GM12874 (cell line): ENCODE data around the gene AJAP1.

Source experiments
- CTCF ChIP-seq: IDR thresholded peaks from 2 replicates; pipeline ENCODE4 v1.5.1; 2011; ENCODE audit warnings: low read depth, mild to moderate bottlenecking, control low read depth, low read length, moderate library complexity; ENCODE audit not compliant: insufficient read depth

AJAP1 gene

GRCh38 chr1:4796161-4797015 is 142.0 kb downstream of the AJAP1 start:
- no peak for TF ChIP-seq CTCF

DNA sequence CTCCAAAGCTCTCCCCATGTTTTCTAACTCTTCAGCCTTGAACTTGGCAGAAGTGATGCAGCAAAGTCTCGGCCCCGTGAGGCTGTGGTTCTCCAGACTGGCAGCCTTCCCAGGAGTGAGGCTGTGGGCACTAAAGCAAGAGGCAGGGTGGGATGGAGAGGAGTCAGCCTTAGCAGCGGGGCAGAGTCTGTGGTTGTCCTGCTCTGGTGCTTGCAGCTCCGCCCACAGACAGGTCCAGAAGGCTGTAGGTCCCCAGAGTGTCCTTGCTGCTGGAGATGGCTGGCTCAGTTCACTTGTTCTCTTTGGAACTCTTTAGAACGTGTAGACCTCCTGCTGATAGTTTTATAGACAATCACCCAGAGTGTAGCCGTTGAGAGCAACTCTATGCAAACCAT is 142.6 kb downstream of the AJAP1 start:
- no peak for TF ChIP-seq CTCF

DNA sequence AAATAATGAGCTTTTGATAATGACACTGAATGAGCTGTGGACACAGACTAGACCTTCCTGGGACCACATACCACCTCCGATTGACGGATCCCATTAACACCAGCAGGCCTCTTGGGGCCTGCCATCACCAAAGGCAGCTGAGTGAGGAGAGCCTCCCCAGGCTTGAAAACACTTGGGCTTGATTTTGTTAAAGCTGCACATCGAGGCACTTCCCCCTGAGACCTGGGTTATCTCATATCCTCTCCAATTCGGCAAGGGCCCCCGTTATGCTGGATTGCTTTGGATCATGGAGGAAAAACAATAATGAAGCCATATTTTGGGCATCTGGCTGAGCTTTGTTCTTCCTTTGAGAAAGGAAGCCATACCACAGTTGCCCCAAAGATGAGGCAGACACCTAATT is 143.0 kb downstream of the AJAP1 start:
- TF ChIP-seq CTCF = no peak

DNA sequence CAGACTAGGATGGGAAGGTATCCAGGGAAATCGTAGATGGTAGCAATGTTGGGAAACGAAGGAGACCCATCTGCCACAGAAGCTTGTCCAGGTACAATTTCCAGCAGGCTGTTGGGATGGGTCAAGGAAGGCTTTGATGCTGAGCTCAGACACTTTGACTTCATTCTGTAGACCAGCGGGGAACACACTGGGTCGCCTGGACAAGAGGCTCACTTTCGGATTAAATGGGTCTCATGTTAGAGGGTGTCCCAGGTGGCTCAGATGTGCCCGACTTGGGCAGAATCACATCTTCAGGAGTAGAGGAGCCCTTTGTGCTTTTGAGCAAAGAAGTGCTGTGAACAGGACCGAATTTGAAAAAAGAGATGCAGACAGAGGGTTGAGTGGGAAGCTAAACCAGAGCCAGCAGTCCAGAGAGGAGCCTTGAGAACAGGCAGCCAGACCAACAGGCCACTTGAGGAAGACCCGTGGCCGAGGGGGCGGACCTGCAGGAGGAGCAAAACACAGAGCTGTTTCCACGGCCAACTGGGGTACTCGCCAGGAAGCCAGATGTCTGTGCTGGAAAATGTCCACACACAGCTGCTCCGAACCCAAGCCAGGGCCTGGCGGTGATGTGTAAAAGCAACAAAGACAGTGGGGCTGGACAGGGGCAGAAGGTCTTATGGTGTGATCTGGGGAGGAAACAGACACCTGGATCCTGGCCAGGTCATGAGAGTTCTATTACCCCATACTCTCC is 146.9 kb downstream of the AJAP1 start:
- no peak for TF ChIP-seq CTCF

DNA sequence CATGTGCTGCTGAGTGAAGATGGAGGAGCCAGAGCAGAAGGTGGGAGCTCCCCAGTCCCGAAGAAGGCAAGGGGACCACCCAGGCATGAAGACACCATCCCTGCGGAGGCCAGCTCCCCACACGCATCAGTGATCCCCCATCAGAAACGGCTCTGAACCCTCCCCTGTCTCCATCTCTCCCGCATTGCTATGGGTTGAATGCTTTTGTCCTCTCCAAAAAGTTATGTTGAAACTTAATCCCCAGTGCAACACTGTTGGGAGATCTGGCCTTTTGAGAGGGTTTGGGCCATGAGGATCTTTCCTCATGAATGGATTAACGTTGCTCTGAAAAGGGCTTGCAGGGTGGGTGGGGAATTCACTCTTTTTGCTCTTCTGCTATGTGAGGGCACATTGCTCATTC is 147.6 kb downstream of the AJAP1 start:
- TF ChIP-seq CTCF = no peak

- TF ChIP-seq CTCF = no peak
These were observed 148.9 kb downstream of the AJAP1 start for GRCh38 chr1:4803335-4803734.

DNA sequence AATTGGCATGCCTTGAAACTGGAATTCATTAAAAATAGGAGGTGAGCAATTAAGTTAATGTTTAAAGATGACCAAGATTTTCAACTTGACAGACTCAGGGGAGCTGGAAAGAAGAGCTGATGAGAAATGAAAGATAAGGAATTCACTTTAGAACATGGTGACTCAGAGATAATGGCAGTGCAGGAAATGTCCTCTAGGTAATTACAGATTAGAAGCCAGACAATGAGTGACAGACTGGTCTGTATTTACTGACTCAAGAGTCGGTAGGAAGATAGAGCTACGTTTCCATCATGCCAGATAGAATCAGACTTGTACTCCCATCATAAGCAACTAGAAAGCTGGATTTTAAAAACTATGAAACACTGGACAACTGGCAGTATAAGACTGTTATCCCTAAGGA is 151.6 kb downstream of the AJAP1 start:
- no peak for TF ChIP-seq CTCF
